AG09309 (cell line): ENCODE measurements around the gene VSTM4.
A peak's percentile ranks its signal among the peaks of the same experiment; 100 is the strongest.

Source experiments
- DNase-seq: peaks from one replicate; pipeline ENCODE4 v3.0.0-alpha.2; 2010; ENCODE audit warnings: low read depth
- H3K4me3 ChIP-seq: 2 replicates; pipeline ENCODE4 v1.5.1; 2011; ENCODE audit warnings: mild to moderate bottlenecking, low read depth, low read length, moderate library complexity; ENCODE audit not compliant: control insufficient read depth
- TF ChIP-seq, protein P1 (sequence below): IDR thresholded peaks from 2 replicates; pipeline ENCODE4 v1.5.1; 2011; ENCODE audit warnings: mild to moderate bottlenecking, low read depth, low read length, inconsistent platforms; ENCODE audit not compliant: insufficient read depth, control insufficient read depth; ENCODE audit errors: missing control alignments

Gene VSTM4

DNA sequence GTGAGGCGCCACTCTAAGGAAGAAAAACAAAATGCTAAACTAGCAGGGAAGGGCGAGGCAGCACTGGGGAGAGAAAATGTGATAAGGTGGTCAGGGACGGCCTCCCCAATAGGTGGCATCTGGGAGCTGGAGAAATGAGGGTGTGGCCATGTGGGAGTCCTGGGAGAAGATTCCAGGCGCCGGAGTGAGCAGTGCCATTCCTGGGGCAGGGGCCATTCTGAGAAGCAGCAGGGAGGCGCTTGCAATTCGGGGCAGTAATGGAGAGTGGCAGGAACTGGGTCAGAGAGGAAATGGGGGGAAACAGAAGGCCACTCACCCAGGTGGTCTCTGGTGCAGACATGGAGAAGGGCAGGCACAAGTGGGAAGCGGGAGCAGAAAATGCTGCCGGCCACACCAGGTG is 113.9 kb downstream of the VSTM4 start:
- TF ChIP-seq, protein P1, sequence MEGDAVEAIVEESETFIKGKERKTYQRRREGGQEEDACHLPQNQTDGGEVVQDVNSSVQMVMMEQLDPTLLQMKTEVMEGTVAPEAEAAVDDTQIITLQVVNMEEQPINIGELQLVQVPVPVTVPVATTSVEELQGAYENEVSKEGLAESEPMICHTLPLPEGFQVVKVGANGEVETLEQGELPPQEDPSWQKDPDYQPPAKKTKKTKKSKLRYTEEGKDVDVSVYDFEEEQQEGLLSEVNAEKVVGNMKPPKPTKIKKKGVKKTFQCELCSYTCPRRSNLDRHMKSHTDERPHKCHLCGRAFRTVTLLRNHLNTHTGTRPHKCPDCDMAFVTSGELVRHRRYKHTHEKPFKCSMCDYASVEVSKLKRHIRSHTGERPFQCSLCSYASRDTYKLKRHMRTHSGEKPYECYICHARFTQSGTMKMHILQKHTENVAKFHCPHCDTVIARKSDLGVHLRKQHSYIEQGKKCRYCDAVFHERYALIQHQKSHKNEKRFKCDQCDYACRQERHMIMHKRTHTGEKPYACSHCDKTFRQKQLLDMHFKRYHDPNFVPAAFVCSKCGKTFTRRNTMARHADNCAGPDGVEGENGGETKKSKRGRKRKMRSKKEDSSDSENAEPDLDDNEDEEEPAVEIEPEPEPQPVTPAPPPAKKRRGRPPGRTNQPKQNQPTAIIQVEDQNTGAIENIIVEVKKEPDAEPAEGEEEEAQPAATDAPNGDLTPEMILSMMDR = peak; percentile 20
- H3K4me3 ChIP-seq = no peak overlapping the region
- no peak for DNase-seq

DNA sequence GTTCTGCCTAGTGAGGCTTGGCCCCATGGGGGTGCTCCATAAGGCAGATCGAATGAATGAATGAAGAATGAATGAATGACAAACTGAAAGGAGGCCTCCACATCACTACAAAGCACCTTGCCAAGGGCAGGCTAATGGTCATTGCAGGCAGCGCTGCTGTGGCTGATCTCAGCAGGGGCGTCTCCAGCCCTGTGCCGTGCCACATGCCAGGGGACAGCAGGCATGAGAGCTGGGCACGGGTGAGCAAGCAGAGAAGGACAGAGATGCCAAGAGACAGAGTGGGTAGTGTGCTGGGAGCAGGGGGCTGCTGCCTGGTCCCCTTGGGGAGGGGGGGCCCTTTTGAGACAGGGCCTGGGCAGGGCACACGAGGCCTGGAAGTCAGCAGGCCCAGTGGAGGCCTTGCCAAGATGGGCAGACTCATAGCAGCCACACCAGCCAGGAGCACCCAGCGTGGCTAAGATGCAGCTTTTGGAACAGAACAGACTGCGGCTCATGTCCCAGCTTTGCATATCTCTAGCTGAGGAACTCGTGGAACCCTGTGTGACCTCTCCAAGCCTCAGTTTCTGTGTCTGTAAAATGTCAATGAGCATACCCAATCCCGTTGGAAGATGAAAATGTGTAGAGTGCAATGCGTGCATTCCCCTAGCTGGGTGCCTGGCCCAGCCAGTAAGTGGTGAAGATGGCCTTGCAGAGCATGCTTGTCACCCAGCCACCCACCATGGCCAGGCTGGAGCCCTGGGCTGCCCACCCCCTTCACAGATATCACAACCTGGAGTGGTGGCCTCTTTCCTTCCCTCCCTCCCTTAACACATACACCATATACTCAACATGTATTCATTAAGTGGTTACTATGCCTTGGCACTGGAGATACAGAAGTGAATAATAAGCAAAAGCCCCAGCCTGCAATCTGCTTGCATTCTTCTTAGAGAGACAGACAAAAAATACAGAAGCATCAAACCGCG is 114.6 kb downstream of the VSTM4 start:
- H3K4me3 ChIP-seq = no peak overlapping the region
- TF ChIP-seq, protein P1 = no peak
- DNase-seq = no peak

DNA sequence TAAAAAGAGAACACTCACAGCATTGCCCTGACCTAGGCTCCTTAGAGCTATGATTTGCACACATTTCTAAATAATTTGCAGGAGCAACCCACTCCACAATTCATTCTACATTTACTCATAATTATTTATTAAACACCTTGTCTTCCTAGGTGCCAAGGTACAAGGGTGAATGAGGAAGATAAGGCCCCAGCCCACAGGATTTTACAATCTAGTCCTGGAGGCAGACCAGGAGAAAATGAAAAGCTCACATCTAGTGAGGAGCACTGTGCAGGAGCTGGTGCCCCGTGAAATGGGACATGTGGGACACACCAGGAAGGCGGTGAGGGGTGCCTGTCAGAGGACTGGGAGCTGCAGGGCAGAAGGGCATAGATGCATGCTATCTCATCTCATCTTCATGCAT is 116.0 kb downstream of the VSTM4 start:
- H3K4me3 ChIP-seq = no peak overlapping the region
- no peak for DNase-seq
- TF ChIP-seq, protein P1 = no peak

DNA sequence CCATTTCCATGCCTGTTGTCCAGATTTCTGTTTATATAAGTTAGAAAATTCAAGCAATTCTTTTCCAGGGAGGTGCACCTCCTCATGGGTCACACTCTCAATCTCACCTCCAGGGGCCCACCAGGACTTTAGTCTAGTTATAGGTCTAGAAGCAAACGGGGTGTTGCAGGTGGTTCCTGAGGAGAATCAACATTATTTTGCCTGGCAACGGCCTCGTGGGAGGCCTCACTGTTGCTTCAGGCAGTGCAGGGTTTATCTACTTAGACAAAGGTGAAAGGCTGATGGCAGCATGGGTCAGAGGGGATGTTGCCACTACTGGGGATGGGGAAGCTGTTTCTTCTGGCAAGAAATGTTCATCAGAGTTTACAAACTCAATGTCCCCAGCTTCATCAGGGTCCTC is 119.0 kb downstream of the VSTM4 start:
- no peak for DNase-seq
- TF ChIP-seq, protein P1 = no peak
- no peak overlapping the region for H3K4me3 ChIP-seq

DNA sequence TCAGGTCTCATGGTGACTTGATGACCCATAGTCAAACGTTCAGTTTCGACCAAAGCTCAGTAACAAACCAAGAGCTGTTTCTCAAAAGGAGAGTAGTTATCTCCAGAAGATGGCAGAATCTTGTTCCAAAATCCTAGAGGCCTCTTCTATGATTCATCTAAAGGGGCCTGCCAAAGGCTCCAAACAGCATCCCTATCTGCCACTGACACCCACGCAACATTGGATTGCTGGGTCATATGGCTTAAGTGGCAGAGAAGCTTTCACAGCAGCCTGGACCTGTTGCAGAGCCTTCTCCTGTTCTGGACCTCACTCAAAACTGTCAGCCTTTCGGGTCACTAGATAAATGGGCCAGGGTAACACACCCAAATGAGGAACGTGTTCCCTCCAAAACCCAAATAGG is 121.7 kb downstream of the VSTM4 start:
- TF ChIP-seq, protein P1 = no peak
- DNase-seq = peak; percentile 7
- H3K4me3 ChIP-seq = no peak overlapping the region

DNA sequence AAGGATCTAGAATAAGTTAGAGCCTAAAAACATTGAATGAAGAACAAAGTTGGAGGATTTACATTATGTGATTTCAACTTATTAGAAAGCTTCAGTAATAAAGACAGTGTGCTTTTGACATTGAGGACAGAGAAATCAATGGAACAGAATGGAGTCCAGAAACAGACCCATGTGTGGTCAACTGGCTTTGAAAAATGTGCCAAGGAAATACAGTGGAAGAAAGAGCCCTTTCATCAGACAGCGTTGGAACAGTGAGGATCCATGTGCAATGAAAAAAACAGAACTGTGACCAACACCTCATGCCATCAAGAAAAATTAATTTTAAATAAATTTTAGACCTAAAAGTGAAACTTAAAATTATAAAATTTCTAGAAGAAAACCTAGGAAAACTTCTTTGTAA is 125.1 kb downstream of the VSTM4 start:
- TF ChIP-seq, protein P1 = no peak
- no peak overlapping the region for H3K4me3 ChIP-seq
- DNase-seq = no peak
